Right renal cortex interstitium (tissue), 3 donors: Measurements from ENCODE around the gene STX1B. TPM values are rescaled to one million over a fixed set of nuclear protein-coding genes. Genes with fewer than 3 reads are reported as not detected.
"Not testable (repeated sequence)": the region's sequence is repeated elsewhere in the genome, so short reads cannot be mapped to it uniquely, and the experiment has no call there.

Experiments
- DNase-seq, 3 donors: peaks; one replicate each; pipeline ENCODE4 v3.0.0-alpha.2; 2013; ENCODE audit warnings: low read depth in 3 of 3, low spot score in 2 of 3
- polyA plus RNA-seq, 3 donors: library from polyadenylated mRNA; unstranded; fragments of 120-200 nt; gene quantifications; one replicate each; pipeline ENCODE4 v1.2.1, GENCODE V29; 2013; ENCODE audit not compliant: insufficient read length in 3 of 3

Gene STX1B
- polyA plus RNA-seq, 3 donors = 0.89 to 1.3 (median 1.0) TPM

DNA sequence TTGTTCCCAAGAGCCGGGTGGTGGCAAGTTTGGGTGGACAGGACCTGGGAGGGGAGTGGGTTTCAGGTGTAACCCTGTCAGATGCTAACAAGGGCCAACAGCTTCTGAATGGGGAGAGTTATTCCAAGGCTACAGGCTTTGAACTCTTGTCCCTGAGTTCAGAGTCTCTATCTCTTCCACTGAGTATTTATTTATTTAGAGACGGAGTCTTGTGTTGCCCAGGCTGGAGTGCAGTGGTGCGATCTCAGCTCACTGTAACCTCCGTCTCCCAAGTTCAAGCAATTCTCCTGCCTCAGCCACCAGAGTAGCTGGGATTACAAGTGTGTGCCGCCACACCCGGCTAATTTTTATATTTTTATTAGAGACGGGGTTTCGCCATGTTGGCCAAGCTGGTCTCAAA is 55.4 kb downstream of the STX1B start:
- DNase-seq = no peak

- peak in 1 of 3 donors; percentile 74 for DNase-seq
These were observed 56.8 kb downstream of the STX1B start for GRCh38 chr16:30953511-30954124.

- no peak for DNase-seq
These were observed 57.3 kb downstream of the STX1B start for GRCh38 chr16:30953111-30953510.

DNA sequence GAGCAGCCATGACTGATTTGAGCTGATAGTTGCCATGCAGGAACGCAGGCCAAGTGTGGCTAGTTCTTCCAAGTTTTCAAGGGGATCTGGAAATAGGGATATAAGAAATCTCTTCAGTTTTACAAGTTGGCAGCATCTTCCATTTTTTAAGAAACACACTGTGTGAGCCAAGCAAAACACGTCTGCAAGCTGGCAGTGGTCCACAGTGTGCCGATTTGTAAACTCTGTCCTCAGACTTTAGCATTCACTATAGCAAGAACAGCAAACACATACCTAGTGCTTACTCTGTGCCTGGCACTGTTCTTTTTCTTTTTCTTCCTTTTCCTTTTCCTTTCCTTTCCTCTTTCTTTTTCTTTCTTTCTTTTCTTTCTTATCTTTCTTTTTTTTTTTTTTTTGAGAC is 58.7 kb downstream of the STX1B start:
- DNase-seq = no peak

DNA sequence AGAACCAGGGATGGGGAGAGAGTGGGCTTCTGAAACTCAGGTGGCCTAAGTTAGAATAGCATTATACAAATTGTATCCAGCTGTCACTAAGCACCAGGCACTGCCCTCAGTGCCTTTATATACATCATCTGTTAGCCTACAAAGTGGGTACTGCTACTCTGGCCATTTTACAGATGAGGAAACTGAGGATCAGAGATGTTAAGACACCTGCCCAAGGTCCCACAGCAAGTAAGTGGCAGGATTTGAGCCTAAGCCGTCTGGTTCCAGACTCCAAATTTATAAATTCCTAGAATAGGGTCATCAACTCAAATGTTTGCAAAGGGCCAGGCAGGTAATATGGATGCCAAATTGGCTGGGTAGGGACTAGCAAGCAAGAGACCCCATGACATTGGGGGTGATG is 59.2 kb downstream of the STX1B start:
- no peak for DNase-seq

DNA sequence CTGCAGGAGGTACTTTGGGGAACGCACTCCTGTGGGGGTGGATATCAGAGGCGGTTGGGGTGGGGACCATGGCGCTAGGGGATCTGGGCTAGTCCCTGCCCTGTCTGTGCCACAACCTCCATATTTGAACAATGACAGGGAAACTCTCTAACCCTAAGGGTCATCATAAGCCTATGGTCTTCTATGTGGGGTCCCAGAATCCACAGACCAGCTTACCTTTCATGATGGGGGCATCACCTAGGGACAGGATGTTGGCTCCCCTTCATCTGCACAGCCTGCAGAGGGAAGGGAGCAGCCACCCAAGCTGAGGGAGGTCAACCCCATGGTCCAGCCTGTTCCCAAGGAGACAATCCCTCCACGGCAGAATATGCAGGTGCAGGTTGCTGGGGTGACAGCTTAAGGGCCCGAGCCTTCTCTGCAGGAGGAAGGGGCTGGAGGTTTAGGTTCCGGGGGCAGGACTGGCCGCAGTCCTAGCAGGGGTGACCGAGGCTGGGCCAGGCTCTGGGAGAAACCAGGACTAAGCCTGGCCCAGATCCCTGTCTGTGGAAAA is 59.8 kb downstream of the STX1B start:
- no peak for DNase-seq

DNA sequence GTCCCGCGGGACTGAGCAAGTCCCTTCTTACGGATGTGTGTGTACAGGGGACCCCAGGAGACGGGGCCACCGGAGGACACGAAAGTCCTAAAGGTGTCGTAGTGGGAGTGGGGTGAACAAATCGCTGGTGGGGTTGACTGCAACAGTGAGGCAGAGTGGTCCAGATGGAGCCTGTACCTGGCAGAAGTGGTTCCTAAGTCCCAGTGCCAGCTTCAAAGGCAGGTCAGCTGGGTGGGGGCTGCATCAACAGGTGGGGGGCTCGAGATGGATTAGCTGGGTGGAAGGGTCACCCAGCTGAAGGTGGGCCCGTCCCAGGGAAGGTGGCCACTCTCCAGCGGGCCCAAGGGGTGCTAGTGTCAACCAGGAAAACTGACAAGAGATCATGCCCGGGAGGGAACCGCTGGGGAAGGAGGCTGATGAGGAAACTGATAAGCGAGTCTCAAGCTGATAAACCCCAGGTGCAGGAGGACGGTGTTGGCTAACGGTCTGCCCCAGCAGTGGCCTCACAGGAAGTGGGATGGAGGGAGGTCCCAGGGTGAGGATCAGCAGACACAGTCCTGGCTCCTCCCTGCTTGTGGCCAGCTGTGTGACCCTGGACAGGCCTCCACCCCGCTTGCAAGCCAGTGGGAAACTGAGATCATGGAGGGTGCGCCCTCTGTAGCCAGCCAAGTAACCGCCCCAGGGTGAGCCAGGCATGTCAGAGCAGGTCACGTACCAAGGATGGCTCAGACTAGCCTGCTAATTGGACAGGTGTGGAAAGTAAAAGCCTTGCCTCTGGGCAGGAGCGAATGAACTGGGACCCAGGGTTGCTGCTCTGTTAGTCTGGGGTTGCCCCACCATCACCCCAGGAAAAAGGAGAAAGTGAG is 60.6 kb downstream of the STX1B start:
- no peak for DNase-seq

DNA sequence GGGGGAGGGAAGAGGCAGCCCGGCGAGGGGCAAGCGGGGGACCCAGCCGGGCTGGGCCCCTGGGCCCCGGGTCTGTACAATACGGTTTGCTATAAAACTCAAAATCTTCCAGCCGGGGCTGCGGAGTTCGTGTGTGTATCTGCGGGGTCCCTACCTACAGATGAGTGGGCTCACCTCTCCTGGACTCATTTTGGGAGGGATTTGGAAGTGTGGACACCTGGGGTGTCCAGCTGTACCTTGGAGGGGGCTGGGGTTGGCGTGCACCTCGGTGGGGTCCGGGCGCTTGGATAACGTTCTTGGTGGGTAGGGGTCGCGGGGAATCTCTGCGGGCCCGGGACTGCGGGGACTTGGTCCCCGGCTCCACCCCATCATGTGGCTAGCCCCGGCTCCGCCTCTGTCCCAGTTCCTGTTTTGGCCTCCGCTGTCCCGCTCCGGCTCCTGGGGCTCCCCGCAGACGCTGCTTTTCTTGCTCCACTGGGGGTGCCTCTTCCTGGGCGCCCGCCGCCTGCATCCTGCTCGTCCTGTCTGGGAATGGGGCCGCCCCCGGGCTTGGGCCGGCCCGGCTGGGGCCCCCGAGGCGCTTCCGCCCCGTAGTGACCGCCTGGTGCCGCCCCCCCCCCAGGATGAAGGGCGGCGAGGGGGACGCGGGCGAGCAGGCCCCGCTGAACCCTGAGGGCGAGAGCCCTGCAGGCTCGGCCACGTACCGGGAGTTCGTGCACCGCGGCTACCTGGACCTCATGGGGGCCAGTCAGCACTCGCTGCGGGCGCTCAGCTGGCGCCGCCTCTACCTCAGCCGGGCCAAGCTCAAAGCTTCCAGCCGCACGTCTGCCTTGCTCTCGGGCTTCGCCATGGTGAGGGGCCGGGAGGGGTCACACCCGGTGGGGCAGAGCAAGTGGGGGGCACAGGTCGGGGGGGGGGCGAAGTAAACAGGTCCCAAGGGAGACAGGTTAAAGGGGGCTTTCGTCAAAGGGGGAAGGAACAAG is 61.5 kb downstream of the STX1B start, which contains the start of gene ORAI3:
Gene ORAI3 (plus strand): TSS at position 402 of the 983 bp plus-strand sequence. CDS start 222 bp downstream, at position 624.
- no peak for DNase-seq

DNA sequence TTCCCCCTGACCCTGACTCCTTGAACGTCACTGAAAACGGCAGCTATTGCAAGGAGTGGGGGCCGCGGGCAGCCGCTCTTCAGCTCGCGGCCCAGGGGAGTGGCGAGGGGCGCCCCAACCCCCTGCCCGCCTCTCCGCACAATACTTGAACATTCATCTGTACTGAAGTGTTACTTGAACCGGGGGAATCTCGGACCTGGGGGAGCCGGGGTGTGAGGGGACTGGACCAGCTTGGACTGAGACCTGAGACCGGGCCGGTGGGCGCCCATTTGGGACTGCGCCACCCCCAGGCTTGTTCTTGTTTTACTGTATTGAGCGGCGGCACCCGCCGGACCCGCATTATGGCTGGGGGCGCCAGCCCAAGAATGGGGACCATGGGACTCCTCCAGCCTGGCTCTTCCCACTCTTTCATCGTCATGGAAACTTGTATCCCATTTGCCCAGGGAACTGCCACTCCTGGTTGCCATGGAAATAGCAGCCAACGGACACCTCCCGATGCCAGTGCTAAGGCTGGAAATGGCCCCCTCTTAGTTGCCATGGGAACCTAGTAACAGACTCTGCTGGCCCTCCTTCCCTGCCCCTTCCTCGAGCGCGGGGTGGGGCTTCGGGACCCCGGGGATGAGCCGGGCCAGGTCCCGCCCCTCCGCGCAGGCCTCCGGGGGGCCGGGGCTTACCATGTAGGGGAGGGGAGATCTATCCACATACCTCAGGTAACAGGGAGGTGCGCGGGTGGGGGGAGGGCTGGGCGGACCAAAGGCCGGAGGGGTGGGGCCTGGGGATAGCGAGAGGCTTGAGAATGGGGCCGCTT is 62.4 kb downstream of the STX1B start:
- peak; percentile 96 to 99 (median 97) for DNase-seq

DNA sequence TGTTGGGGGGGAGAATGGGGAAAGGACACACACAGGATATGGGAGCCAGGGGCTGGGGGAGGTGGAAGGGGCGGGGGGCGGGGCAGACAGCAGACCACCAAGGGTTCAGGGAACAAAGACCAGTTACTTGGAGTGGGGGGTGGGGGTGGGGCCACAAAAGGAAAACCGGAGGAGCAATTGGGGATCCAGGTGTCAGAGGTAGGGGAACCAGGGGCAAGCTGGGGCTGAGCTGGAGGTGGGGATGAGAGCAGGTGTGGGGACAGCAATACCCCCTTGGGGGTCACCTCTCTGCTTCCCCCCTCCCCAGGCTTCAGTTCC is 62.9 kb downstream of the STX1B start:
- DNase-seq = no peak

DNA sequence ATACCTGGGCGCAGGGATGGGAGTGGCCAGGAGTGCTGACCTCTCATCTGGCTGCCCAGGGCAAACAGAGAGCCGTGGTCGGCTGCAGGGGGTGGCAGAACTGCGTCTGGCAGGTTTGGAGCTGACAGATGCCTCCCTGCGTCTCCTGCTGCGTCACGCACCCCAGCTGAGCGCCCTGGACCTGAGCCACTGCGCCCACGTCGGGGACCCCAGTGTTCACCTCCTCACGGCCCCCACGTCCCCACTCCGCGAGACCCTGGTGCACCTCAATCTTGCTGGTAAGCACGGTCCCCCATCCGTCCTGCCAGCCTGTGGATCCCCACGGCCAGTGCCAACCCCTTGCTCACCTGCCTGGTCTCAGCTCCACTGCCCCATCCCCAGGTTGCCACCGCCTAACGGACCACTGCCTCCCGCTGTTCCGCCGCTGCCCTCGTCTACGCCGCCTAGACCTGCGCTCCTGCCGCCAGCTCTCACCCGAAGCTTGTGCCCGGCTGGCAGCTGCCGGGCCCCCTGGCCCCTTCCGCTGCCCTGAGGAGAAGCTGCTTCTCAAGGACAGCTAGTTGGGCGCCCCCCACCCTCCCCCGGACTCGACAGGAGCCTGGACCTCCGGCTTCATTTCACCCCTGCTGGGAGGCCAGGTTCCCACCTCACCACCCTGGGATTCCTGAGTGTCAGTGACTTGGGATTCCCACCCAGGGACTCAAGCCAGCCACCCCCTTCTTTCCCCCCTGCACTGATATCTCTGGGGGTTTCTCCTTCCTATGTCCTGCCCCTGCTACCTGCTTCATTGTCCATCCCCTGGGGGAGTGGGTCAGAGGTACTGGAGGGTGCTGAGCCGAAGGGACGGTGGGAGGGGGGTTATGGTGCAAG is 63.5 kb downstream of the STX1B start:
- DNase-seq = no peak

DNA sequence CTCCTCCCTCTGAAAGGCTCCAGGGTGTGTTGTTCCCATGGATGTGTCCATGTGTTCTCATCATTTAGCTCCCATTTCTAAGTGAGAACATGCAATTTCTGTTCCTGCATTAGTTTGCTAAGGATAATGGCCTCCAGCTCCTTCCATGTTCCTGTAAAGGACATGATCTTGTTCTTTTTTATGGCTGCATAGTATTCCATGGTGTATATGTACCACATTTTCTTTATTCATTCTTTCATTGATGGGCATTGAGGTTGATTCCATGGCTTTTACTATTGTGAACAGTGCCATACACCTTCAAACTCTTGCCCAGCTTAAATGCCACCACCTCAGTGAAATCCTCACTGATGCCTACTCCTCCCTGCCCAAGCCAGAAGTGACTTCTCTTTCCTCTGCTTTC is 66.1 kb downstream of the STX1B start:
- DNase-seq = no peak

DNA sequence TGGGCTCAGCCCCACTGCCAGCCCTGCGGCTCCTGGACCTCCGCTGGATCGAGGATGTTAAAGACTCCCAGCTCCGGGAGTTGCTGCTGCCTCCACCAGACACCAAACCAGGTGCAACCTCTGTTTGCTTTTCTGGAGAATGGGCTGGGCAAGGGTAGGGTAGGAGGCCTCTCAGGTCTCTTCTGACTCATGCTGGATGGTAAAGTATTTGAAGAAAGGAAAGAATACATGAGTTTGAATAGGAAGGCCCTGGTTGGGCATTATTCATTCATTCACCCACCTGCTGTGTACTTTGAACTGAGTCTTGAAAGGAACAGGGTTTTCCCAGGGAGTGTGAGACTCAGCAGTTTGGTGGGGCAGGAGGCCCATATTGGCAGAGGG is 68.0 kb downstream of the STX1B start:
- DNase-seq = no peak

DNA sequence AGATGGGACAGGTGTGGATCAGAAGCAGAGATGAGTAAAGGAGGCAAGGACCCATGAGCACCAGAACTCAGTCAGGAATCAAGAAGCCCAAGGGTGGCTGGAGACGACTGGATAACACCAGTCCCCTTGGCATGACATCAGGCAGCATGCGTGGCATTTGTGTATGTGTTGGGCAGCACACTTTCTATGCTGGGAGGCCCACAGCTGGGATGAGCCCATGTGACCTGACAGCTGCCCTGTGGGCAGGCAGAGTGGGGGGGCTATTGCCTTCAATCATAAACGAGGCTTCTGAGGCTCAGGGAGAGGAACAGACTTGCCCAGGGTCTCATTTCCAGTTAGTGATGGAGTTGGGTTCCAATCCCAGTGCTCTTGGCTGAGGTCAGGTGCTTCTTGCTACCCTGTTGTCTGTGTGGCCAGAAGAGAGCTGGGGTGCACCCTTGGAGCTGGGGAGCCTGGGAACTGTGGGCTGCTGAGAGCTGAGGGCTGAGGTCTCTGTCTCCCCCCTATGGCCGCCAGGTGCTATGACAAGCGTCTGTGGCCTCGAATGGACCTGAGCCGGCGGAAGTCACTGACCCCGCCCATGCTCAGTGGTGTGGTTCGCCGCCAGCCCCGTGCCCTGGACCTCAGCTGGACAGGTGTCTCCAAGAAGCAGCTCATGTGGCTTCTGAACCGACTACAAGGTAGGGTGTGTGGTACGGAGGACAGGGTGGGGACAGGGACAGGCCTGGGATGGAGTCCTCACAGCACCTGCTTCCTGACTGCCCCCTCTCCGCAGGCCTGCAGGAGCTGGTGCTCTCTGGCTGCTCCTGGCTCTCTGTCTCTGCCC is 68.6 kb downstream of the STX1B start:
- DNase-seq = no peak

DNA sequence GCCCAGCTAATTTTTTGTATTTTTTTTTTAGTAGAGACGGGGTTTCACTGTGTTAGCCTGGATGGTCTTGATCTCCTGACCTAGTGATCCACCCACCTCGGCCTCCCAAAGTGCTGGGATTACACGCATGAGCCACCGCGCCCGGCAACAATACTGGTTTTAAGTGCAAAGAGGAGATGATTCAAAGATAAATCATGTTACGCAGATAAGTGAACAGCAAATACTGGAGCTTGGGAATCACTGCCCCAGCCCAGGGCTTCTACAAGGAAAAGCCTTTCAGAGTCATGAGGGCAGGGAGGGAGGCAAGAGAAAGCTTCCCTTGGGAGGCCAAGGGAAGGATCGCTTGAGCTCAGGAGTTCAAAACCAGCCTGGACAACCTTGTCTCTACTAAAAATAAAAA is 70.9 kb downstream of the STX1B start:
- DNase-seq = not testable (repeated sequence)
